Measurements from ENCODE around the gene FAM83B.

Gene FAM83B

DNA sequence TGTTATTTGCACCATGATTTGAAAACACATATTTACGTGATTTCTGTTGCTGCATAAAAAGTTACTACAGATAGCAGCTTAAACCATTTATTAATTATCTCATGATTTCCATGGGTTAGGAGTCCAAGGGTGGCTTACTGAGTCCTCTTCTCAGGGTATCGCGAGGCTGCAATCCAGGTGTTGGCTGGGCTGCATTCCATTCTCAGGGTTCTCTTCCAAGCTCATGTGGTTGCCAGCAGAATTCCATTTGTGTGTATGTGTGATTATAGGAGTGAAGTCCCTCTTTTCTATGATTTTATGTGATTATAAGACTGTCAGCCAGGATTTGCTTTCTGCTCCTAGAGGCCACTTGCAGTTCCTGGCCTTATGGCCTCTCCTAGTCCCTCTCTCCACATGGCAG lies 135.1 kb downstream of the FAM83B start:
- TF ChIP-seq RARB (CRISPR knock-in tag; IDR thresholded peaks at IDR 0.05) (no peak), ZNF70 (CRISPR knock-in tag; IDR thresholded peaks at IDR 0.05) (no peak), CREB5 (CRISPR knock-in tag; IDR thresholded peaks at IDR 0.05; ENCODE audit: low read depth) (no peak), TCF4 (CRISPR knock-in tag; IDR thresholded peaks at IDR 0.05; ENCODE audit: borderline replicate concordance) (no peak), OSR1 (CRISPR knock-in tag; IDR thresholded peaks at IDR 0.05) (no peak), ZC3H10 (CRISPR knock-in tag; IDR thresholded peaks at IDR 0.05) (no peak), ESRRG (CRISPR knock-in tag; IDR thresholded peaks at IDR 0.05) (no peak), ISL1 (CRISPR knock-in tag; IDR thresholded peaks at IDR 0.05) (no peak), CSDC2 (CRISPR knock-in tag; IDR thresholded peaks at IDR 0.05) (no peak), TOX (CRISPR knock-in tag; IDR thresholded peaks at IDR 0.05; ENCODE audit: borderline replicate concordance) (no peak), BACH2 (CRISPR knock-in tag; IDR thresholded peaks at IDR 0.05; ENCODE audit: borderline replicate concordance) (no peak), PPARA (CRISPR knock-in tag; IDR thresholded peaks at IDR 0.05; ENCODE audit: borderline replicate concordance) (no peak), GLIS3 (CRISPR knock-in tag; IDR thresholded peaks at IDR 0.05) (no peak)
- ATAC-seq: no peak

DNA sequence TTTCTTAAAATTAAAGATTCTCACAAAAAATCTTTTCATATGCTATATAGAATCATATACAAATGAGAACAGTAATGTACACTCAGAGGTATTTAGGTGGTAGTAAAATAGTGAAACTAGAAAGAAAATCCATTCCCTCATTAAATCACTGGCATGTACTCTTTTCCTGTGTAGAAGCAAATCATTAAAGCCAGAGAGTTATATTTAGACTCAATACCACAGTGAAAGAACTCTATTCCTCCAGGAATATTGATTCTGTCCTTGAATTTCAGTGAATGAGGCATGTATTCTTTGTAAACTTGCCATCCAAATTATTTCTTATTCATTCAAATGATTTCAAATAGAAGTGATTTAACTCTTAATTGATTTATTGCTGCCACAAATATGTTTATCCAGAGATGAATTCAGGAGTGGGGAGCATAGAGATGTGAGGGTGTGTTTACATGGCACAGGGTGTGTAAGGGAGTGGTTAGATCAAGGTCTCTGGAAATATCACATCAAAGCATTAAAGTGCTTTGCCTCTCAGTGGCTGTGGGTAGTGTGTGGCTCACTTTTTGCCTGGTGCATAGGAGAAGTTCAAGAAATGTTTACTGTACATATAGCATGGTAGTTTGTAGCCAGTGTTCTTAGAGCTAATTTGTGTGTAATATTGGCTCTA lies 141.2 kb downstream of the FAM83B start:
- no peak for ATAC-seq
- TF ChIP-seq, protein P1, sequence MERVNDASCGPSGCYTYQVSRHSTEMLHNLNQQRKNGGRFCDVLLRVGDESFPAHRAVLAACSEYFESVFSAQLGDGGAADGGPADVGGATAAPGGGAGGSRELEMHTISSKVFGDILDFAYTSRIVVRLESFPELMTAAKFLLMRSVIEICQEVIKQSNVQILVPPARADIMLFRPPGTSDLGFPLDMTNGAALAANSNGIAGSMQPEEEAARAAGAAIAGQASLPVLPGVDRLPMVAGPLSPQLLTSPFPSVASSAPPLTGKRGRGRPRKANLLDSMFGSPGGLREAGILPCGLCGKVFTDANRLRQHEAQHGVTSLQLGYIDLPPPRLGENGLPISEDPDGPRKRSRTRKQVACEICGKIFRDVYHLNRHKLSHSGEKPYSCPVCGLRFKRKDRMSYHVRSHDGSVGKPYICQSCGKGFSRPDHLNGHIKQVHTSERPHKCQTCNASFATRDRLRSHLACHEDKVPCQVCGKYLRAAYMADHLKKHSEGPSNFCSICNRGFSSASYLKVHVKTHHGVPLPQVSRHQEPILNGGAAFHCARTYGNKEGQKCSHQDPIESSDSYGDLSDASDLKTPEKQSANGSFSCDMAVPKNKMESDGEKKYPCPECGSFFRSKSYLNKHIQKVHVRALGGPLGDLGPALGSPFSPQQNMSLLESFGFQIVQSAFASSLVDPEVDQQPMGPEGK (CRISPR knock-in tag; IDR thresholded peaks at IDR 0.05; ENCODE audit: borderline replicate concordance): no peak
- TF ChIP-seq ZFP3 (CRISPR knock-in tag; IDR thresholded peaks at IDR 0.05) (no peak), CSDC2 (CRISPR knock-in tag; IDR thresholded peaks at IDR 0.05) (no peak), ZFP30 (CRISPR knock-in tag; IDR thresholded peaks at IDR 0.05) (no peak), PPARA (CRISPR knock-in tag; IDR thresholded peaks at IDR 0.05; ENCODE audit: borderline replicate concordance) (no peak), ZNF565 (CRISPR knock-in tag; conservative IDR thresholded peaks at IDR 0.05; ENCODE audit: low read depth) (no peak), TCF4 (CRISPR knock-in tag; IDR thresholded peaks at IDR 0.05; ENCODE audit: borderline replicate concordance) (no peak), ZNF8 (CRISPR knock-in tag; IDR thresholded peaks at IDR 0.05) (no peak), ZC3H10 (CRISPR knock-in tag; IDR thresholded peaks at IDR 0.05) (no peak), OSR1 (CRISPR knock-in tag; IDR thresholded peaks at IDR 0.05) (no peak), CREB5 (CRISPR knock-in tag; IDR thresholded peaks at IDR 0.05; ENCODE audit: low read depth) (no peak), ISL1 (CRISPR knock-in tag; IDR thresholded peaks at IDR 0.05) (no peak), BACH2 (CRISPR knock-in tag; IDR thresholded peaks at IDR 0.05; ENCODE audit: borderline replicate concordance) (no peak), GLIS3 (CRISPR knock-in tag; IDR thresholded peaks at IDR 0.05) (no peak)
- TF ChIP-seq, protein P2, sequence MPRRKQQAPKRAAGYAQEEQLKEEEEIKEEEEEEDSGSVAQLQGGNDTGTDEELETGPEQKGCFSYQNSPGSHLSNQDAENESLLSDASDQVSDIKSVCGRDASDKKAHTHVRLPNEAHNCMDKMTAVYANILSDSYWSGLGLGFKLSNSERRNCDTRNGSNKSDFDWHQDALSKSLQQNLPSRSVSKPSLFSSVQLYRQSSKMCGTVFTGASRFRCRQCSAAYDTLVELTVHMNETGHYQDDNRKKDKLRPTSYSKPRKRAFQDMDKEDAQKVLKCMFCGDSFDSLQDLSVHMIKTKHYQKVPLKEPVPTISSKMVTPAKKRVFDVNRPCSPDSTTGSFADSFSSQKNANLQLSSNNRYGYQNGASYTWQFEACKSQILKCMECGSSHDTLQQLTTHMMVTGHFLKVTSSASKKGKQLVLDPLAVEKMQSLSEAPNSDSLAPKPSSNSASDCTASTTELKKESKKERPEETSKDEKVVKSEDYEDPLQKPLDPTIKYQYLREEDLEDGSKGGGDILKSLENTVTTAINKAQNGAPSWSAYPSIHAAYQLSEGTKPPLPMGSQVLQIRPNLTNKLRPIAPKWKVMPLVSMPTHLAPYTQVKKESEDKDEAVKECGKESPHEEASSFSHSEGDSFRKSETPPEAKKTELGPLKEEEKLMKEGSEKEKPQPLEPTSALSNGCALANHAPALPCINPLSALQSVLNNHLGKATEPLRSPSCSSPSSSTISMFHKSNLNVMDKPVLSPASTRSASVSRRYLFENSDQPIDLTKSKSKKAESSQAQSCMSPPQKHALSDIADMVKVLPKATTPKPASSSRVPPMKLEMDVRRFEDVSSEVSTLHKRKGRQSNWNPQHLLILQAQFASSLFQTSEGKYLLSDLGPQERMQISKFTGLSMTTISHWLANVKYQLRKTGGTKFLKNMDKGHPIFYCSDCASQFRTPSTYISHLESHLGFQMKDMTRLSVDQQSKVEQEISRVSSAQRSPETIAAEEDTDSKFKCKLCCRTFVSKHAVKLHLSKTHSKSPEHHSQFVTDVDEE (CRISPR knock-in tag; IDR thresholded peaks at IDR 0.05): no peak
- TF ChIP-seq, protein P3, sequence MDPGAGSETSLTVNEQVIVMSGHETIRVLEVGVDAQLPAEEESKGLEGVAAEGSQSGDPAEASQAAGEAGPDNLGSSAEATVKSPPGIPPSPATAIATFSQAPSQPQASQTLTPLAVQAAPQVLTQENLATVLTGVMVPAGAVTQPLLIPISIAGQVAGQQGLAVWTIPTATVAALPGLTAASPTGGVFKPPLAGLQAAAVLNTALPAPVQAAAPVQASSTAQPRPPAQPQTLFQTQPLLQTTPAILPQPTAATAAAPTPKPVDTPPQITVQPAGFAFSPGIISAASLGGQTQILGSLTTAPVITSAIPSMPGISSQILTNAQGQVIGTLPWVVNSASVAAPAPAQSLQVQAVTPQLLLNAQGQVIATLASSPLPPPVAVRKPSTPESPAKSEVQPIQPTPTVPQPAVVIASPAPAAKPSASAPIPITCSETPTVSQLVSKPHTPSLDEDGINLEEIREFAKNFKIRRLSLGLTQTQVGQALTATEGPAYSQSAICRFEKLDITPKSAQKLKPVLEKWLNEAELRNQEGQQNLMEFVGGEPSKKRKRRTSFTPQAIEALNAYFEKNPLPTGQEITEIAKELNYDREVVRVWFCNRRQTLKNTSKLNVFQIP (CRISPR knock-in tag; IDR thresholded peaks at IDR 0.05; ENCODE audit: borderline replicate concordance, low read depth): no peak

DNA sequence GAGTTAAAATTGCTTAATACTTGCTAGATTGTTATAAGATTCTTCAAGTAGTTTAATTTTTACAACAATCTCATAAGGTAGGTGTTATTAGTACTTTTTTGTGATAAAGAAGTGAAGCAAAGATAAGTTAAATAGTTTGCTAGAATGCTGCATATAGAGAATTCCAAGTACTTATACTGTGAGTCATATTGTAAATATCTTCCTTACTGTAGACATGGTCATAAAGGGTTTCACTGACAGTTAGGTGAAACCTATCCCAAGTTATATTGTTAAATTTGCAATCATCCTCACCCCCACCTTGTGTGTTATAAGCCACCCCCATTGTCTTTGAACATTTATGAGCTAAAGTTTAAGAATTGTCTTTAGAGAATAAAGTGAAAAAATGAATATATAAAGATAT lies 142.0 kb downstream of the FAM83B start:
- no peak for ATAC-seq
- TF ChIP-seq, protein P2 (CRISPR knock-in tag; IDR thresholded peaks at IDR 0.05): no peak
- no peak for TF ChIP-seq BACH2 (CRISPR knock-in tag; IDR thresholded peaks at IDR 0.05; ENCODE audit: borderline replicate concordance)
- TF ChIP-seq SNAI2 (CRISPR knock-in tag; IDR thresholded peaks at IDR 0.05): no peak
- TF ChIP-seq, protein P3 (CRISPR knock-in tag; IDR thresholded peaks at IDR 0.05; ENCODE audit: borderline replicate concordance, low read depth): no peak
- TF ChIP-seq ARNTL (CRISPR knock-in tag; IDR thresholded peaks at IDR 0.05; ENCODE audit: borderline replicate concordance, low read depth): no peak
- no peak for TF ChIP-seq ZFP3 (CRISPR knock-in tag; IDR thresholded peaks at IDR 0.05)
